IPS DF 4.7 (cell line): ENCODE measurements around the gene RWDD4.

Experiments used
- DNase-seq: peaks from one replicate; pipeline ENCODE4 v3.0.0-alpha.2; 2013; ENCODE audit warnings: low spot score; ENCODE audit errors: extremely low read depth

Gene RWDD4

DNA sequence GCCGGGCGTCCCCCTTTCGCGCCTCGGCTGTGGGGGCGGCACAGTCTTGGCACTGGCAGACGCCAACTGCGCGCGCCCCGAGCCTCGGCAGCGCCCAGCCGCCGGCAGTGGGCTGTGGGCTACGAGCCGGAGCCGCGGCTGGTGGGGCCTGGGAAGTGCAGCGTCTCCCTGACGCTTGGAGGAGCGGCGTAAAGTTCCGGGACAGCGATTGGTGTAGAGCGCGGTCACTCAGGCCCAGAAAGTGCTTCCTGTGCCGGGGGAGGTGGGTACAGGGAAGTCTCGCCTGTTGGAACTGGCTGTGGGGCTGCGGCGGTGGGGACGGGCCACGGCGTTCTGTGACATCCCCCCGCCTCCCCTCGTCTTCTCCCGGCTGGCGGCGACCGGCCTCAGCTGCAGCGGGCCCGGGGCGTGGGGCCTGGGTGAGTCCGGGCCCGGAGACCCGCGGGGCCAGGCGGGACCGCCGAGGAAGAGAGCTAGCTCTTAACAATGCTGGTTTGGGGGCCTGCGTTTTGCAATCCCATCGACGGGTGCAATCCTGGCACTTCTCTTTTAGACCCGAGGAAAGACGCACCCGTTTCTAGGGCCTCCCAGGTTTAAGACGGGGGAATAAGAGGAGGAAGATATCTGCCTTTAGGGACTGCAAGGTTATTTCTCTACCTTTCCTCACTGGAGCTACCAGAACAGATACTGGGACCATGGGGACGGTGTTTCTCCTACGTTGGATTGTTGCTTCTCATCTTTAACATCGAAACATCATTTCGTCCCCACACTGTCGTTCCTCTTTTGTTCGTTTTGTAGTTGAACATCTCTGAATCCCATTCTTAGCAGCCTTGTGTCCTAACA lies at the start of gene RWDD4, which contains the start of gene TRAPPC11:
Gene RWDD4, minus strand, starts transcription at position 157 of the 843 bp plus-strand sequence. CDS start 233 bp downstream, outside the sequence.
Gene TRAPPC11, plus strand, starts transcription at position 265 of the 843 bp plus-strand sequence. CDS start 4,575 bp downstream, outside the sequence.
- DNase-seq: peak; percentile 87

DNA sequence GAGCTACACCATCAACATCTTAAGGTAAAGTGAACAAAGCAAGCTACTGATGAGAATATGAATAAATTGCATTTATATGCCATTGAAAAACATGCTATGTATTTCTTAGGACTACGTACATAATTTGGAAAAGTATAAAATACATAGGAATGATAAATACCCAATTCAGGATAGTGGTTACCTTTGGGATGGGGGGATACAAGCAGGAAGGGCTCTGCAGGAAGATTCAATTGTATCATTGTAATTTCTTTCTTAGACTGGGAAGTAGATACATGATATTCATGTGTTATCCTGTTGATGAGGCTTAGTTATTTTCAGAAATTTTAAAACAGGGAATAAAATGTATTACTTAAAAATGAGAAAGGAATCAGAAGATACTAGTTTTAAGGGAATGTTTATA lies 43.5 kb upstream of the RWDD4 start:
- no peak for DNase-seq

- no peak for DNase-seq
These were observed 41.4 kb upstream of the RWDD4 start for GRCh38 chr4:183700407-183700806.

DNA sequence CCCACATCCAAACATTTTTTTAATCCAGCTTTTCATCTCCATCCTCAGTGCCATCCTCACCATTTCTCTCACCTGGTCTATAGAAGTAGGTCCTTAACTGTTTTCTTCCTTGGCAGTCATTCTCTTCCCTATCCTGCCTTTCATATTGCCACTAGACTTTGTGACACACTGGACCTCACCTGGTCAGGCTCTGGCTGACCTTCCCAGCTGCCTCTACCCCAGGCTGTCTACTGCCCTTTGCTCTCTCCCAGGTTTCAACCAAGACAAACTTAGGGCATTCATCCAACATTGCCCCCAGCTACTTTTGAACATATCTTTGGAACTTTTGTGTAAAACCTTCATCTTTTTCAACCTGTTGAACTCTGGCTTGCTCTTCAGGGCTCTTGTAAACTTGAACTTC lies 39.9 kb upstream of the RWDD4 start:
- no peak for DNase-seq

GRCh38 chr4:183691897-183692296 lies 32.9 kb upstream of the RWDD4 start:
- DNase-seq: no peak

DNA sequence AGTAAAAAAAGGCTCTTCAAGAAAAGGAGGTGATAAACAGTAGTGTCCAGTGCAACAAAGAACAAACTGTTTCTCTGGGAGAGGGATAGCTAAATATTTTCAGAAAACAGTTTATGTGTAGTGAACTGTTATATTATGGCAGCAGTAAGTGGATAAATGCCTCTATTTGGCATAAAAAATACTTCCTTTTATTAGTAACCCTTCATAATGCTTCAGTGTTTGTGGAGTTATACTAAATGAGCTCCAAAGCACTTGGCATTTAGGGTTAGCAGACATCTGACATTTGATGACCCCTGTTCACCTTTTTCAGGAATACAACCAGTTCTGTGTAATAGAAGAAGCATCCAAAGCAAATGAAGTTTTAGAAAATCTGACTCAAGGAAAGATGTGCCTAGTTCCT lies 32.0 kb upstream of the RWDD4 start:
- DNase-seq: no peak

- DNase-seq: no peak
These were observed 29.2 kb upstream of the RWDD4 start for GRCh38 chr4:183688216-183688615.

DNA sequence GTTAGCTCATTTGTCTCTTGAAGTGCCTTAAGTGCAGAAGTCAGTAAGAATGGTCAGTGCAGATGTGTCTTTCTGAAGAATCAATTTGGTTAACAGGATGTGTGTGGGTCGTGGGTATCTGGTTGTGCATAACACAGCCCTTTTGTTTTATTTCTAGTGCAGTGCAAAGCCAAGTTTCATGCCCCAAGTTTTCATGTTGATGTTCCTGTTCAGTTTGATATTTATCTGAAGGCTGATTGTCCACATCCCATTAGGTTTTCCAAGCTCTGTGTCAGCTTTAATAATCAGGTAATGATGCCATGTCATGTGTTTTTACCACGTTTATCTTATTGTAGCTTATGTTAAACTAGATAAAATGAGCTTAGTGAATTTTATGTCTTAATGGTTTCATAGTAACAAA lies 27.5 kb upstream of the RWDD4 start:
- no peak for DNase-seq

DNA sequence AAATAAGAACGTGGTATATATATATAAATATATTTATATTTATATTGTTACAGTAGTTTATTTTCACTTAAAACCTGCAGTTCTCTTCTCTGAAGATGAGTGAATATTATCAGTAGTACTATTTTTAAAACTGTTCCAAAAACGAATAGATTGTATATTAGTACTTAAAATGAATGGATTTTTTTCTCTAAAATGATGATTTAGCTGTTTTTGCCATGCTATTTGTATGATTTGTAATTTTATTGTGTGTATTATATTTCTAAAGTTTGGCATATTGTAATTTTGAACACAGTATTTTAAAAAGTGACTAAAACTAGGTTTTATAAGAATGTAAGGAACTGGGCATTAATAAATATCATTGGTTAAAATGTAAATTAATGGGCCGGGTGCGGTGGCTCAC lies 22.1 kb upstream of the RWDD4 start:
- no peak for DNase-seq

- no peak for DNase-seq
These were observed 16.6 kb upstream of the RWDD4 start for GRCh38 chr4:183675625-183676024.

DNA sequence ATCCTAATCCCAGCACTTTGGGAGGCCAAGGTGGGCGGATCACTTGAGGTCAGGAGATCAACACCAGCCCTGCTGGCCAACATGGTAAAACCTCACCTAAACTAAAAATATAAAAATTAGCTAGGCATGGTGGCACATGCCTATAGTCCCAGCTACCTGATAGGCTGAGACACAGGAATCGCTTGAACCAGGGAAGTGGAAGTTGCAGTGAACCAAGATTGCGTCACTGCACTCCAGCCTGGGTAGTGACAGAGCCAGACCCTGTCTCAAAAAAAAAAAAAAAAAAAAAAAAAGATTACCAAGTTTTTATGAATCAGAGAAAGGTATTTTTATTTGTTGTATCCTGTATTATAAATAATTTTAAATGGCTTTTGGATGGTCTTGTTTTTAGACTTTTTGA lies 15.2 kb upstream of the RWDD4 start:
- DNase-seq: no peak

DNA sequence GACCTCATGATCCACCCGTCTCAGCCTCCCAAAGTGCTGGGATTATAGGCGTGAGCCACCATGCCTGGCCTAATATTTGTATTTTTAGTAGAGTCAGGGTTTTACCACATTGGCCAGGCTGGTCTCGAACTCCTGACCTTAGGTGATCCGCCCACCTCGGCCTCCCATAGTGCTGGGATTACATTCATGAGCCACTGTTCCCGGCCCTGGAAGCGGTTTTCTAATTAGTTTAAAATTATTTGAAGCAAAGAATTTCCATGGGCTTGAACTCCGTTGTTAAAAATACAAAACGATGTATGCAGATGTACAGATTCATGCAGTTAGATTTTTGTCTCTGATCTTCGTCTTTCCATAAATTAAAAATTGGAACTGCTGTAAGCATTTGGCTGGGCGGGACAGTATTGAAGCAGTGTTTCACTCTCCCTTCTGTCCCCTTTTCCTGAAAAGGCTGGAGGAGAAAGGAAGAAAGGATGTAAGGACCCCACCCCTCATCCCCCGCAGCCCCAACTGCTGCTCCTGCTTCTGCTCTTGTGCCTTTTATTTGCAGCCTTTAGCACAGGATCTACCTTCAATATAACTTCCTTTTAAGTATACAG lies 12.1 kb upstream of the RWDD4 start:
- no peak for DNase-seq

GRCh38 chr4:183670251-183670650 lies 11.3 kb upstream of the RWDD4 start:
- no peak for DNase-seq

DNA sequence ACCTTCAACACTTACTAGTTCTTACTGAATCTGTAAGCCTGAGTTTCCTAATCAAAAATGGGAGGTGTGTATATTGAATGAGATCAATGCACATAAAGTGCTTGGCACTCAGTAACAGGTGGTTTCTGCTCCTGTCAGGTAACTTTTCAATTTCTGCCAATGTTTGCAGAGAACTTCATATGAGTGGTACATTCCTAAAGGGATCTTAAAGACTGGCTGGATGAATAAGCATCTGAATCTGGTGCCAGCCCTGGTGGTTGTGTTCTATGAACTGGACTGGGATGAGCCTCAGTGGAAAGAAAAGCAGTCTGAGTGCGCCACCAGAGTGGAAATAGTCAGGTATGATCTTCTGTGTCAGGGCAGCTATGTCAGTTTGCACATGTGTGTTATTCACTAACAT lies 7.1 kb upstream of the RWDD4 start:
- no peak for DNase-seq

- no peak for DNase-seq
These were observed 872 bp upstream of the RWDD4 start for GRCh38 chr4:183659872-183660242.

GRCh38 chr4:183658362-183659028 lies 490 bp downstream of the RWDD4 start:
- no peak for DNase-seq

DNA sequence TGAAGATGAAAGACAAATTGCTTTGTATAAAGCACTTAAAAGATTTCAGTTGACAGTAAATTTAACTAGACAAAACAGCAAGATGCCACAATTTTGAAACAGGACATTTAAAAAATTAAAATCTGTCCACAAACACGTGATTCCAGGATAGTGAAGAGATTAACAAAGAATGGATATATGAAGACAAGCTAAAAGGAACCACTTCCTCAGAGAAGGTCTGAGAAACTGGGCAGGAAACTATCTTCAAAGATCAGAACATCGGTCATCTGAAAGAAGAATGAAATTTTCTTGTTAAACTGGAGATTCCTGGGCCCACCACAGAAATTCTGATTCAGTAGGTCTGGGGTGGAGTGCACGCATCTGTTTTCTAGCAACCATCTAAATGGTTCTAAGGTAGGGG lies 1.4 kb downstream of the RWDD4 start:
- no peak for DNase-seq

- no peak for DNase-seq
These were observed 13.7 kb downstream of the RWDD4 start for GRCh38 chr4:183645326-183645725.

DNA sequence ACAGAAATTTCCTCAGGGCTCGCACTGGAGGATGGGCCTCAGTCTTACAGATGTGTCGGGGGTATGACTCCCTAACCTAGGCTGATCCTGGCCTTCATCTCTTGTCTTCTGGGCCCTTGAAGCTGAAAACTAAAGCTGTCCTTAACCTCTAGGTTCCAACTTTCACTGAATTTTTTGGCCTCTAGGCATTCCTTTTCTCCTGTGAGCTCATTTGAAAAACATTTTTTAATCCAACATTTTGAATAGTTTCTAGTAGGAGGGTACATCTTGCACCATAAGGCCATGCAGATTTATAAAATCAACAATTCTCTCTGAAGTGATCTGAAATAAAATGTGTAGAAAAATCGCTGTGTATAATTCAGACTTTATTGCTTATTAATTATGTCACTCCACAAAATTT lies 19.7 kb downstream of the RWDD4 start:
- DNase-seq: no peak

GRCh38 chr4:183638436-183638835 lies 20.5 kb downstream of the RWDD4 start:
- DNase-seq: no peak

DNA sequence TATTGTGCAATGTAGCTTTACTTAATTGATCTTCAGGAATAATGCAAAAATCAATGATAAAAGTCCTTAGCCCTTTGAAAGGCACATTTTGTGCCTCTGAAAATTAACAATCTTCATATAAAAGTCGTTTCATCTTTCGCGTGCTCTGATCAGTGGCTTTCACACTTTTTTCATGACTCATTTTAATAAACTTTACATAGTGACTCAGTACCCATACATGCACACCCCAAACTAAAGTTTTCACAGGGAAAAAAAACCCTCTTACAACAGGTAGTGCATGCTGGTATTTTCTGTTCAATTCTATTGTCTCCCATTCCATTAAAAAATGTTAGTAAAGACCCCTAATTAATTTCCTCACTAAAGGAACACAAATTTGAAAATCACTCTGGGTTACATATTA lies 21.5 kb downstream of the RWDD4 start:
- no peak for DNase-seq

DNA sequence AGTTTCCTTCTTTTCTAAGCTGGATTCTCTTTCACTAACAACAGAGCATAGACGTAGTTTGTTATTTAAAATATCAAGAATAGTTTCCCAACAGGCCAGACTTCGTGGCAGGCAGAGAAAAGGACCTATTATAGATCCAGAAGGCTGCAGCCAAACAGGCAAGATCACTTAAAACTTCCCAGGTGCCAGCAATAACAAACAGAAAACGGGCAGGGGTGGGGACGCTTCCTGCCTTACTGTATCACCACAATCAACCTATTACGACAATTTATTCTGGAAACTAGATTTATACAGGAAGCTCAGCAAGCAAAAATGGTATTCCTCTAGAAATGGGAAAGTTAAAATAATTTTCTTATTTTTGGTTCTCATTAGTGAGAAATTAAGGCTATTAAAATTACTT lies 22.1 kb downstream of the RWDD4 start:
- no peak for DNase-seq
